Measurements from ENCODE around the gene GUCY2D. TPM values are rescaled to one million over a fixed set of nuclear protein-coding genes. Genes with fewer than 3 reads are reported as not detected.
A peak's percentile ranks its signal among the peaks of the same experiment; 100 is the strongest.

Gene GUCY2D
- total RNA-seq, 2 experiments from 2014 or later = not detected

GRCh38 chr17:8002721-8003593, 542 bp downstream of the GUCY2D start:
- Mint-ChIP-seq H3K4me1 (peaks cover 5% of the 10 kb centered on the region), H3K27ac (no peak overlapping the region), H3K27me3 (peaks cover 53% of the 10 kb centered on the region), H3K4me3 (no peak overlapping the region), H3K9me3 (no peaks in the 10 kb centered on the region), H3K36me3 (no peaks in the 10 kb centered on the region)
- DNase-seq (no peak), ATAC-seq (ENCODE audit: low read depth) (no peak)
- POLR2A ChIA-PET = no interaction called here

GRCh38 chr17:8003594-8004181, 1.3 kb downstream of the GUCY2D start:
- no peaks in the 10 kb centered on the region for H3K36me3 Mint-ChIP-seq
- no peak overlapping the region for H3K4me3 Mint-ChIP-seq
- H3K27me3 Mint-ChIP-seq = peaks cover 51% of the 10 kb centered on the region
- DNase-seq (no peak), ATAC-seq (ENCODE audit: low read depth) (no peak)
- POLR2A ChIA-PET = interaction anchor here (0.6 kb wide), 1 partner anchor 312 kb away, joined by 4 read pairs; no protein-coding TSS in a partner anchor
- no peaks in the 10 kb centered on the region for H3K9me3 Mint-ChIP-seq
- H3K27ac Mint-ChIP-seq = no peak overlapping the region
- H3K4me1 Mint-ChIP-seq = peaks cover 5% of the 10 kb centered on the region

GRCh38 chr17:8004899-8005298, 2.5 kb downstream of the GUCY2D start:
- DNase-seq (peak; percentile 8), ATAC-seq (ENCODE audit: low read depth) (no peak)
- Mint-ChIP-seq H3K4me3 (no peak overlapping the region), H3K27me3 (peaks cover 45% of the 10 kb centered on the region), H3K36me3 (no peaks in the 10 kb centered on the region), H3K4me1 (peaks cover 5% of the 10 kb centered on the region), H3K27ac (no peak overlapping the region), H3K9me3 (no peaks in the 10 kb centered on the region)
- POLR2A ChIA-PET = no interaction called here

GRCh38 chr17:8005357-8005756, 2.9 kb downstream of the GUCY2D start:
- DNase-seq = no peak
- Mint-ChIP-seq H3K9me3 (no peaks in the 10 kb centered on the region), H3K27me3 (peaks cover 43% of the 10 kb centered on the region), H3K27ac (no peak overlapping the region), H3K36me3 (no peaks in the 10 kb centered on the region), H3K4me3 (no peak overlapping the region), H3K4me1 (peaks cover 5% of the 10 kb centered on the region)
- POLR2A ChIA-PET = no interaction called here
- no peak for ATAC-seq (ENCODE audit: low read depth)

GRCh38 chr17:8005967-8006730, 3.7 kb downstream of the GUCY2D start:
- no peak for ATAC-seq (ENCODE audit: low read depth)

GRCh38 chr17:8006836-8007680, 4.6 kb downstream of the GUCY2D start:
- Mint-ChIP-seq H3K4me1 (peaks cover 3% of the 10 kb centered on the region), H3K27me3 (peaks cover 29% of the 10 kb centered on the region), H3K27ac (no peak overlapping the region), H3K36me3 (no peaks in the 10 kb centered on the region), H3K4me3 (no peak overlapping the region), H3K9me3 (no peaks in the 10 kb centered on the region)
- ATAC-seq (ENCODE audit: low read depth) = no peak
- DNase-seq = peak; percentile 14
- POLR2A ChIA-PET = no interaction called here

More at GRCh38 chr17:8005967-8006730, 3.7 kb downstream of the GUCY2D start:
- peaks cover 5% of the 10 kb centered on the region for H3K4me1 Mint-ChIP-seq
- no peaks in the 10 kb centered on the region for H3K9me3 Mint-ChIP-seq
- no peaks in the 10 kb centered on the region for H3K36me3 Mint-ChIP-seq
- no peak overlapping the region for H3K27ac Mint-ChIP-seq
- H3K27me3 Mint-ChIP-seq = peaks cover 35% of the 10 kb centered on the region
- POLR2A ChIA-PET = no interaction called here
- no peak overlapping the region for H3K4me3 Mint-ChIP-seq
- peak; percentile 18 for DNase-seq

GRCh38 chr17:8007836-8008235, 5.4 kb downstream of the GUCY2D start:
- Mint-ChIP-seq H3K27me3 (peaks cover 25% of the 10 kb centered on the region), H3K9me3 (no peaks in the 10 kb centered on the region), H3K4me3 (no peak overlapping the region), H3K36me3 (no peaks in the 10 kb centered on the region), H3K4me1 (no peaks in the 10 kb centered on the region), H3K27ac (no peak overlapping the region)
- POLR2A ChIA-PET = no interaction called here
- ATAC-seq (ENCODE audit: low read depth) (no peak), DNase-seq (no peak)

GRCh38 chr17:8012045-8012580, 9.7 kb downstream of the GUCY2D start:
- H3K9me3 Mint-ChIP-seq = no peaks in the 10 kb centered on the region
- POLR2A ChIA-PET = no interaction called here
- H3K27me3 Mint-ChIP-seq = peaks cover 19% of the 10 kb centered on the region
- H3K27ac Mint-ChIP-seq = no peak overlapping the region
- H3K4me3 Mint-ChIP-seq = no peak overlapping the region
- peaks cover 15% of the 10 kb centered on the region for H3K4me1 Mint-ChIP-seq
- H3K36me3 Mint-ChIP-seq = no peaks in the 10 kb centered on the region
- ATAC-seq (ENCODE audit: low read depth) (no peak), DNase-seq (no peak)

- DNase-seq (no peak), ATAC-seq (ENCODE audit: low read depth) (no peak)
- H3K27ac Mint-ChIP-seq = no peak overlapping the region
- H3K4me3 Mint-ChIP-seq = no peak overlapping the region
- POLR2A ChIA-PET = no interaction called here
- no peaks in the 10 kb centered on the region for H3K36me3 Mint-ChIP-seq
- peaks cover 15% of the 10 kb centered on the region for H3K4me1 Mint-ChIP-seq
- peaks cover 23% of the 10 kb centered on the region for H3K27me3 Mint-ChIP-seq
- no peaks in the 10 kb centered on the region for H3K9me3 Mint-ChIP-seq
Observed at GRCh38 chr17:8012996-8013640, 10.7 kb downstream of the GUCY2D start.

- ATAC-seq (ENCODE audit: low read depth) (no peak), DNase-seq (no peak)
- no peak overlapping the region for H3K4me3 Mint-ChIP-seq
- H3K27me3 Mint-ChIP-seq = peaks cover 27% of the 10 kb centered on the region
- POLR2A ChIA-PET = no interaction called here
- peaks cover 15% of the 10 kb centered on the region for H3K4me1 Mint-ChIP-seq
- no peak overlapping the region for H3K27ac Mint-ChIP-seq
- H3K36me3 Mint-ChIP-seq = no peaks in the 10 kb centered on the region
- H3K9me3 Mint-ChIP-seq = no peaks in the 10 kb centered on the region
Observed at GRCh38 chr17:8013731-8014557, 11.5 kb downstream of the GUCY2D start.

GRCh38 chr17:8014558-8014850, 12.1 kb downstream of the GUCY2D start:
- no peak for DNase-seq
- H3K27me3 Mint-ChIP-seq = peaks cover 33% of the 10 kb centered on the region
- no peak for ATAC-seq (ENCODE audit: low read depth)
- H3K36me3 Mint-ChIP-seq = no peaks in the 10 kb centered on the region
- POLR2A ChIA-PET = no interaction called here
- peaks cover 16% of the 10 kb centered on the region for H3K4me1 Mint-ChIP-seq
- no peak overlapping the region for H3K27ac Mint-ChIP-seq
- H3K4me3 Mint-ChIP-seq = no peak overlapping the region
- no peaks in the 10 kb centered on the region for H3K9me3 Mint-ChIP-seq
